ENCODE results near the gene DDX24.

Gene DDX24

DNA sequence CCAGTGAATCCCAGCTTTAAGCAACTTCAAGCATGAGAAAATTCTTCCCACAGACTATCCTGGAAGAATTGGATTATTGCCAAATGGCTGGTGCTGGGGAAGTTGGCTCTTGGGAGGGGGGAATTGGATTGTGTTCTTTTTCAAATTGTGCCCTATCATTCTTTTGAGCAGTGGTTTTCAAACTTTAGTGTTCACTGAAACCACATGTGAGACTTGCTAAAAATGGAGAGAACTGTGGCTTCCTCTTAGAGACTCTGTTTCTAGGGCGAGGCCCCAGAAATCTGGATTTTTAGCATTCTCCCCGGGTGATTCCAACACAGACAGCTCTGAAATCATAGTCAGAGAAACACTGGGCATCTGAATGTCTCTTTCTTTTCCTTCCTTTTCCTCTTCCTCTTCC is 69.2 kb downstream of the DDX24 start:
- in situ Hi-C loops (cut with MboI; ENCODE audit: low sequenced_read_pairs, unreplicated experiment), result no loop called here
- TF ChIP-seq, protein P1, sequence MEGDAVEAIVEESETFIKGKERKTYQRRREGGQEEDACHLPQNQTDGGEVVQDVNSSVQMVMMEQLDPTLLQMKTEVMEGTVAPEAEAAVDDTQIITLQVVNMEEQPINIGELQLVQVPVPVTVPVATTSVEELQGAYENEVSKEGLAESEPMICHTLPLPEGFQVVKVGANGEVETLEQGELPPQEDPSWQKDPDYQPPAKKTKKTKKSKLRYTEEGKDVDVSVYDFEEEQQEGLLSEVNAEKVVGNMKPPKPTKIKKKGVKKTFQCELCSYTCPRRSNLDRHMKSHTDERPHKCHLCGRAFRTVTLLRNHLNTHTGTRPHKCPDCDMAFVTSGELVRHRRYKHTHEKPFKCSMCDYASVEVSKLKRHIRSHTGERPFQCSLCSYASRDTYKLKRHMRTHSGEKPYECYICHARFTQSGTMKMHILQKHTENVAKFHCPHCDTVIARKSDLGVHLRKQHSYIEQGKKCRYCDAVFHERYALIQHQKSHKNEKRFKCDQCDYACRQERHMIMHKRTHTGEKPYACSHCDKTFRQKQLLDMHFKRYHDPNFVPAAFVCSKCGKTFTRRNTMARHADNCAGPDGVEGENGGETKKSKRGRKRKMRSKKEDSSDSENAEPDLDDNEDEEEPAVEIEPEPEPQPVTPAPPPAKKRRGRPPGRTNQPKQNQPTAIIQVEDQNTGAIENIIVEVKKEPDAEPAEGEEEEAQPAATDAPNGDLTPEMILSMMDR (IDR thresholded peaks at IDR 0.05; ENCODE audit: borderline replicate concordance, control extremely low read depth, extremely low read depth, insufficient read depth, missing control alignments), result no peak
- DNase-seq (ENCODE audit: low spot score), result peak; percentile 68

DNA sequence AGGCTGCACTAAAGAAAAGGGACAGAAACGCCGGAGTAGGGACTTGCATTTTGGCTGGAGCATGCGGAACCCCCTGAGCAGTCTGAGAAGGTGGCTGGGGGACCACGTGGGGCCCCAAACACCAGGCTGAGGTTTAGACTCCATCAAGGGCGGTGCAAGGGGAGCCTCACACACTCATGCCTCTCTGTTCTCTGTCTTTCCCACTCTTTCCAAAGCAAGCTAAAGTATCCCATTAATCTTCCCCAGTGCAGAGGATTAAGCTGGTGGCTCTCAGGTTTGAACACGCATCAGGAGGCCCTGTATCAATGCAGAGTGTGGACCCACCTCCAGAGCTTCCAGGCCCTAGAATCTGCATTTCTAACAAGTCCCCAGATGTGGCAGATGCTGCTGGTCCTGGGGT is 70.4 kb downstream of the DDX24 start:
- in situ Hi-C loops (cut with MboI; ENCODE audit: low sequenced_read_pairs, unreplicated experiment), result no loop called here
- DNase-seq (ENCODE audit: low spot score), result no peak
- TF ChIP-seq, protein P1 (IDR thresholded peaks at IDR 0.05; ENCODE audit: borderline replicate concordance, control extremely low read depth, extremely low read depth, insufficient read depth, missing control alignments), result no peak

DNA sequence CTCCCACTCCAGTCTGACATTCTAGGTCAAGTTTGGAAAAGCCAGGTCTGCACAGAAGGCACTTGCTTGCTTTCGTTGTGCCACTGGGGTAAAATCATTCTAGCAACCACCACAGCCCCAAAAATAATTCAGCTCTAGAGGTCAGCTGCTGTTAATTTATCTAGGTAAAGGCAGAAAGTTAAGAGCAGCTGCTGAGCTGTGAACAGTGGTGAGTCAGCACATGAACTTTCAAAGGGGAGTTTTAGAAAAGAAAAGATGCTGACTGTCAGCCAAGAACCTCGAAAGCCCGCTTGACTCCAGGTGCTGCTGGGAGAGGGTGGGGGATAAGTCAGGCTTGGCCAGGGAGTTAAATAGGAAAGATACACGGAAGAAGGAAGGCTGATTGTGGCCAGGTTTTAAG is 71.2 kb downstream of the DDX24 start:
- TF ChIP-seq, protein P1 (IDR thresholded peaks at IDR 0.05; ENCODE audit: borderline replicate concordance, control extremely low read depth, extremely low read depth, insufficient read depth, missing control alignments), result no peak
- DNase-seq (ENCODE audit: low spot score), result peak; percentile 73
- in situ Hi-C loops (cut with MboI; ENCODE audit: low sequenced_read_pairs, unreplicated experiment), result loop anchor here (5.0 kb wide), 1 partner anchor 67 kb away; no protein-coding TSS in a partner anchor

DNA sequence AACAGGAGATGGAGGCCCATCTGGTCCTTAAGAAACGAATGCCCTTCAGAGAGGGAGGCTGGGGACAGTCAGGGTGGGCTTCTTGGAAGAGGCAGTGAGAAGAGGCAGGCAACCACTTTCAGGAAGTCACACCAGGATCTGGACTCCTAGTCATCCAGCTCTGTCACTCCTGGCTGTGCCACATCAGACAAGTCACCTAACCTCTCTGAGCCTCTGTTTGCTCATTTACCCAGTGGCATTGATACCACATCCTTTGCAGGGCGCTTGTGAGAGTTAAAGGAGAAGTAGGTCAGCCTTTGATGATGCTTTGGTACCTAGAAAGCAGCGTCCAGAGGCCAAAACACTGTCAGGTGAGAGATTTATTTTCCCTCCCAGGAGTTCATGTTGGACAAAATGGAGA is 72.8 kb downstream of the DDX24 start:
- no peak for DNase-seq (ENCODE audit: low spot score)
- in situ Hi-C loops (cut with MboI; ENCODE audit: low sequenced_read_pairs, unreplicated experiment), result loop anchor here (5.0 kb wide), 1 partner anchor 66 kb away; no protein-coding TSS in a partner anchor
- TF ChIP-seq, protein P1 (IDR thresholded peaks at IDR 0.05; ENCODE audit: borderline replicate concordance, control extremely low read depth, extremely low read depth, insufficient read depth, missing control alignments), result no peak

DNA sequence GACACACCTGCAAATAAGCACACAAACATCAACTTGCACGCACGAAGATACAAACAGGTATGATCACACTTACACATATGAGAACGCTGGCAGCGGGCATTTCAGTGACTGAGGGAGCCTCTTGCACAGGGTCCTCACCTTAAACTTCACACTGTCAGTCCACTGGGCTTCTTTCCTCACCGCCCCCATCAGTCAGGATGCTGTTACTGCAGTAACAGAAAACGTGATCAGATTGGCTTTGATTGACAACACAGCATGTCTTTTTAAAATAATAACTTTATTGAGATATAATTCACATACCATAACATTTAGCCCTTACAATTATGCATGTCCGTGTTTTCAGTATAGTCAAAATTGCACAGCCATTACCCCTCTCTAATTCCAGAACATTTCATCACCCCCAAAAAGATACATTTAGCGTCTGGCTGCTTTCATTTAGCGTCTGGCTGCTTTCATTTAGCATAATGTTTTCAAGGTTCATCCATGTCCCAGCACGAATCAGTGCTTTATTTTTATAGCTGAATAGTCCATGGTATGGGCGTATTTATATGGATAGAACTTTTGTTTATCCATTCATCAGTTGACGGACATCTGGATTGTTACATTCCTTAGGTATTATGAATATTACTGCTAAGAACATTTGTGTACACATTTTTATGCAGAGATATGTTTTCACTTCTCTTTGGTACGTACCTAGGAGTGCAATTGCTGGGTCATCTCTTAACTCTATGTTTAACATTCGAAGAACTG is 75.5 kb downstream of the DDX24 start:
- TF ChIP-seq, protein P1 (IDR thresholded peaks at IDR 0.05; ENCODE audit: borderline replicate concordance, control extremely low read depth, extremely low read depth, insufficient read depth, missing control alignments), result no peak
- in situ Hi-C loops (cut with MboI; ENCODE audit: low sequenced_read_pairs, unreplicated experiment), result loop anchor here (5.0 kb wide), 1 partner anchor 63 kb away; no protein-coding TSS in a partner anchor
- DNase-seq (ENCODE audit: low spot score), result peak; percentile 59

DNA sequence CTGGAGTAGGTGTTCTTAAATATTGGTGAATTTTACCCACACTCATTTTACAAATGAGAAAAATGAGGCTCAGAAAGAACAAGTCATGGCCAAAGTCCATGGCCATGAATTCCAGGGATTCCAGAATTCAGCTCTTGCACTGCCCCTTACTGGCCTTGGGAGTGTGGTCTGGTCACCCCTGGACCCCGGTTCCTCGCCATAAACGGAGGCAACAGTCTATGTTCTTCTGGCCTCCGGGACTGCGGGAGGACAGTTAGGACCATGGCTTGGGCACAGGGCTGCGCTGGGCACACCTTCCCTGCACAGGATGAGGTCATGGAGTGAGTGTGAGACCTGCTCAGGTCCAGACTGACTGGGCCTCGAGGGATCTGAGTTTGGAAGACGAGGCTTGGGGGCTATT is 77.0 kb downstream of the DDX24 start:
- DNase-seq (ENCODE audit: low spot score), result no peak
- TF ChIP-seq, protein P1 (IDR thresholded peaks at IDR 0.05; ENCODE audit: borderline replicate concordance, control extremely low read depth, extremely low read depth, insufficient read depth, missing control alignments), result no peak
- in situ Hi-C loops (cut with MboI; ENCODE audit: low sequenced_read_pairs, unreplicated experiment), result no loop called here
